Activated CD8-positive, alpha-beta memory T cell treated with anti-CD3 and anti-CD28 coated beads for 48 hours (primary cell): Measurements from ENCODE around the gene NPHP4.

ENCODE experiments used
- DNase-seq, 3 experiments: peaks; one replicate each; pipeline ENCODE4 v3.0.0-alpha.2; 2020; ENCODE audit warnings: low read depth in 2 of 3, low spot score in 2 of 3

The NPHP4 gene

DNA sequence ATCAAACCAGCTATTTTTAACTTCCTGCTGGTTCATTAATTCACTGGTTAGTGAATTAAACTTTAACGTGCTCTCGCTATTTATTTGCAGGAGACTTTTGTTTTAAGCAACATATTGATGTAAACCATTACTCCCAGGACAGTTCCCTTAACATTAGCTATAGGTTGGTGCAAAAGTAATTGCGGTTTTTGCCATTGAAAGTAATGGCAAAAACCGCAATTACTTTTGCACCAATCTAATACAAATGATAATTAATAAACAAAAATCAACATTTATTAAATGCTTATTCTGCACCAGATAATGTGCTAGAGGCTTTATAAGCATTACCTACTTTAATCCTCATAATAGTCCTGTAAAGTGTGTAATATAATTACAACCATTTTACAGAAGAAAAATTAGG lies 176.5 kb downstream of the NPHP4 start:
- no peak for DNase-seq

DNA sequence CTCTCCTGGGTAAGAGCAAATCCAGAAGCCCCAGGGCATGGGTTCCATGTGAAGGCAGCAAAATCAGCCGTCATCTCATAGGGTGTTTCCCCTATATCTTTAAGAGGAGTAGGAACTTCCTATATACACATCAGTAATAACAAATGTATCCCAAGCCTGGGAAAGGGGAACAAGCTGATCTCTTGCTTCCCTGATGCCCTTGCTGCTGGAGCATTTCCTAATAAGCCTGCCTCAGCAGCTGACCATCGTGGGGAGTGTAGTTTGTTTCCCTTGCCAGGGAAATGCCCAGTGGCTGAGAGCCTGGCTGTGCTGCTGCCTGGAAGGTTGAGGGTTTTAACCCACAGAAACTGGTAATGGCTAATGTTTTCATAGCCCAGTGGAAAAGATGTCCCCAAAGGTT lies 177.0 kb downstream of the NPHP4 start:
- DNase-seq: no peak

DNA sequence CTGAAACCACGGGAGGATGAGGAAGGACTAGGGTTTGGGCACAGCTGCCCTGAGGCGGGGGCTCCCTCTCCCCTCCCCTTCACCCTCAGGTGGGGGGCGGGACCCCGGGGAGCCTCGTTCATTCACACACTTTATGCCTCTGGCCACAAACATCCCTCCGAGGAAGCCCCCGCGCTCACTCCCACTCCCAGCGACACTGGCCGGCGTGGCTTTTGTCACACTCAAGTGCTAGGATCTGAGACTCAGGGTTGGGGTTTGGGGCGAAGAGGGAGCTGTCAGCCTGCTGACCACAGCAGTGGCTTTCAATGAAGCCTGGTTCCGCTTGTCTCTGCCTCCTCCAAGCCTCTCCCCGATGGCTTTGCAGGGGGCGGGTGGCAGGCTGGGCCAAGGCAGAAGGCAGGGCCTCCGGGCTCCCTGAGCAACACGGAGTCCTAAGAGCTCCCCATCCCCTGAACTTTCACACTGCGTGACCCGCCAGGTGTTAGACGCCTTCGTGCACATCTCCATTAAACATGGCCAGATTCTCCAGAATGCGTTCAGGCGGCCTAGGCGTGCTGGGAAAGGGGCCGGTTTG lies 178.1 kb downstream of the NPHP4 start:
- DNase-seq: no peak

DNA sequence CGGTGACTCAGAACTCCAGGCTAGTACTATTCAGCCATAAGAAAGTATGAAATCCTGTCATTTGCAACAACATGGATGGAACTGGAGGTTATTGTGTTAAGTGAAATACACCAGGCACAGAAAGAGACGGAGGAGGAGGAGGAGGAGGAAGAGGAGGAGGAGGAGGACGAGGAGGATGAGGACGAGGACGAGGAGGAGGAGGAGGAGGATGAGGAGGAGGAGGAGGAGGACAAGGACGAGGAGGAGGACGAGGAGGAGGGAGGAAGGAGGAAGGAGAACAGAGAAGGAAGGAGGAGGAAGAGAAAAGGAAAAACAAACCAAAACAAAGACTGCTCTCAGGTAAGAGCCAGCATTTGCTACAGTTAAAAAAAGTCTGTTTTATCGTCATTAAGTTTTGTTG lies 178.7 kb downstream of the NPHP4 start:
- no peak for DNase-seq
